Activated CD4-positive, alpha-beta T cell treated with anti-CD3 and anti-CD28 coated beads, Interleukin-2, Interleukin-6, amounts not matched to agents 100 ng/mL and 50 ng/mL, durations not matched to agents 16 hours and 8 hours (primary cell): ENCODE data around the gene ARL13B.
"Not testable (repeated sequence)": the region's sequence is repeated elsewhere in the genome, so short reads cannot be mapped to it uniquely, and the experiment has no call there.

ENCODE experiments used
- DNase-seq: peaks from one replicate; pipeline ENCODE4 v3.0.0-alpha.2; 2020

ARL13B gene

GRCh38 chr3:93979850-93980676, at the start of gene ARL13B:
Gene ARL13B (plus strand): TSS chr3:93980155. CDS start chr3:93980424, 269 bp downstream.
- peak; percentile 97 for DNase-seq

- no peak for DNase-seq
Observed at GRCh38 chr3:93931597-93932229, 48.2 kb upstream of the ARL13B start.

GRCh38 chr3:93934366-93935046, 45.4 kb upstream of the ARL13B start:
- no peak for DNase-seq

GRCh38 chr3:93936549-93936948, 43.4 kb upstream of the ARL13B start:
- no peak for DNase-seq

GRCh38 chr3:93937485-93937884, 42.5 kb upstream of the ARL13B start:
- DNase-seq: not testable (repeated sequence)

GRCh38 chr3:93949958-93950357, 30.0 kb upstream of the ARL13B start:
- DNase-seq: not testable (repeated sequence)

GRCh38 chr3:93961026-93961425, 18.9 kb upstream of the ARL13B start:
- no peak for DNase-seq

- no peak for DNase-seq
Observed at GRCh38 chr3:93961489-93961888, 18.5 kb upstream of the ARL13B start.

GRCh38 chr3:93962798-93963197, 17.2 kb upstream of the ARL13B start:
- no peak for DNase-seq

- not testable (repeated sequence) for DNase-seq
Observed at GRCh38 chr3:93965106-93965505, 14.8 kb upstream of the ARL13B start.

GRCh38 chr3:93969443-93969842, 10.5 kb upstream of the ARL13B start:
- DNase-seq: no peak

- DNase-seq: no peak
Observed at GRCh38 chr3:93969997-93970396, 10.0 kb upstream of the ARL13B start.

- peak; percentile 58 for DNase-seq
Observed at GRCh38 chr3:93973131-93974126, 6.5 kb upstream of the ARL13B start, which contains the start of gene PROS1. Gene PROS1 (minus strand): TSS chr3:93973896. CDS start chr3:93973749, 147 bp downstream.

- DNase-seq: no peak
Observed at GRCh38 chr3:93981649-93982048, 1.7 kb downstream of the ARL13B start.

GRCh38 chr3:93983408-93983807, 3.5 kb downstream of the ARL13B start:
- no peak for DNase-seq

GRCh38 chr3:93984618-93985017, 4.7 kb downstream of the ARL13B start:
- no peak for DNase-seq

- no peak for DNase-seq
Observed at GRCh38 chr3:93988283-93988682, 8.3 kb downstream of the ARL13B start.

- DNase-seq: no peak
Observed at GRCh38 chr3:93988764-93989163, 8.8 kb downstream of the ARL13B start.

GRCh38 chr3:93989241-93989640, 9.3 kb downstream of the ARL13B start:
- DNase-seq: no peak

- no peak for DNase-seq
Observed at GRCh38 chr3:93991631-93992030, 11.7 kb downstream of the ARL13B start.

GRCh38 chr3:93992207-93992606, 12.3 kb downstream of the ARL13B start:
- DNase-seq: no peak

GRCh38 chr3:93994056-93994455, 14.1 kb downstream of the ARL13B start:
- no peak for DNase-seq
